WTC11 (cell line): ENCODE data around the gene KCNQ2. TPM values are rescaled to one million over a fixed set of nuclear protein-coding genes. Genes with fewer than 3 reads are reported as not detected.
A peak's percentile ranks its signal among the peaks of the same experiment; 100 is the strongest.

Experiments used
- ATAC-seq: fragments of 200-7000 bp; cut with Tn5 transposase; 2 replicates; pipeline ENCODE4 v1.10.0; 2021; ENCODE audit warnings: mild to moderate bottlenecking, moderate library complexity
- Bru-seq: library from RNA; stranded (reverse); fragments of 400-500 nt; gene quantifications from one replicate; lab custom pipeline; 2021; lab: Mats Ljungman, UMichigan
- CTCF ChIA-PET: fragments of 300-600 bp; sonication (Branson Sonifier 250); formaldehyde crosslinking; loops from one replicate; lab custom pipeline; 2021; ENCODE audit warnings: antibody characterized with exemption; lab: Charles Lee
- POLR2A ChIA-PET: fragments of 350-600 bp; sonication (Branson Sonifier 250); formaldehyde crosslinking; loops from one replicate; lab custom pipeline; 2021; ENCODE audit warnings: antibody characterized with exemption; lab: Charles Lee
- DNase-seq: peaks from one replicate; pipeline ENCODE4 v3.0.0; 2021; ENCODE audit warnings: low spot score
- H3K27ac Mint-ChIP-seq: 2 replicates; pipeline ENCODE4 v1.8.0; 2021; ENCODE audit warnings: mixed read lengths
- H3K27me3 Mint-ChIP-seq: 2 replicates; pipeline ENCODE4 v1.8.0; 2021; ENCODE audit warnings: low read depth, mild to moderate bottlenecking, moderate library complexity, mixed read lengths
- H3K36me3 Mint-ChIP-seq: 2 replicates; pipeline ENCODE4 v1.8.0; 2021; ENCODE audit warnings: mixed read lengths
- H3K4me1 Mint-ChIP-seq: 2 replicates; pipeline ENCODE4 v1.8.0; 2022; ENCODE audit warnings: mixed read lengths
- H3K4me3 Mint-ChIP-seq: 2 replicates; pipeline ENCODE4 v1.8.0; 2021; ENCODE audit warnings: mild to moderate bottlenecking, moderate library complexity, mixed read lengths
- H3K9me3 Mint-ChIP-seq: 2 replicates; pipeline ENCODE4 v1.8.0; 2021; ENCODE audit warnings: mixed read lengths
- CREM ChIP-seq: sonication (generic); formaldehyde crosslinking; IDR thresholded peaks from 2 replicates; pipeline ENCODE4 v1.8.1; 2022; ENCODE audit warnings: mild to moderate bottlenecking, missing genetic modification reagents, moderate library complexity
- ESRRA ChIP-seq: sonication (generic); formaldehyde crosslinking; IDR thresholded peaks from 2 replicates; pipeline ENCODE4 v1.8.1; 2022; ENCODE audit warnings: mild to moderate bottlenecking, missing genetic modification reagents, borderline replicate concordance
- ETV6 ChIP-seq: sonication (generic); formaldehyde crosslinking; IDR thresholded peaks from 2 replicates; pipeline ENCODE4 v1.8.1; 2022; ENCODE audit warnings: mild to moderate bottlenecking, missing genetic modification reagents
- GRHL2 ChIP-seq: fragments of 250-450 bp; sonication (Bioruptor Pico); IDR thresholded peaks from 2 replicates; pipeline ENCODE4 v1.8.0; 2022; ENCODE audit warnings: mild to moderate bottlenecking, moderate library complexity; ENCODE audit not compliant: insufficient replicate concordance, severe bottlenecking
- KAT7 ChIP-seq: sonication (generic); formaldehyde crosslinking; IDR thresholded peaks from 2 replicates; pipeline ENCODE4 v1.8.1; 2023; ENCODE audit warnings: missing genetic modification reagents, mild to moderate bottlenecking, borderline replicate concordance
- PRRX2 ChIP-seq: fragments of 250-450 bp; sonication (Bioruptor Pico); IDR thresholded peaks from 2 replicates; pipeline ENCODE4 v1.8.0; 2021; ENCODE audit warnings: mild to moderate bottlenecking
- RELA ChIP-seq: sonication (generic); formaldehyde crosslinking; IDR thresholded peaks from 2 replicates; pipeline ENCODE4 v1.8.1; 2022; ENCODE audit warnings: missing genetic modification reagents, mild to moderate bottlenecking, borderline replicate concordance
- SP1 ChIP-seq: sonication (generic); formaldehyde crosslinking; conservative IDR thresholded peaks from 2 replicates; pipeline ENCODE4 v1.8.1; 2022; ENCODE audit warnings: missing genetic modification reagents
- TCF7 ChIP-seq: sonication (generic); formaldehyde crosslinking; IDR thresholded peaks from 2 replicates; pipeline ENCODE4 v1.8.0; 2022; ENCODE audit warnings: mild to moderate bottlenecking, low read depth, missing genetic modification reagents, moderate library complexity
- ZBTB21 ChIP-seq: sonication (generic); formaldehyde crosslinking; IDR thresholded peaks from 2 replicates; pipeline ENCODE4 v1.8.1; 2023; ENCODE audit warnings: mild to moderate bottlenecking, missing genetic modification reagents, borderline replicate concordance
- ZNF138 ChIP-seq: sonication (generic); formaldehyde crosslinking; conservative IDR thresholded peaks from 2 replicates; pipeline ENCODE4 v1.8.1; 2022; ENCODE audit warnings: mild to moderate bottlenecking, moderate library complexity, missing genetic modification reagents
- ZNF423 ChIP-seq: fragments of 250-450 bp; sonication (Bioruptor Pico); IDR thresholded peaks from 2 replicates; pipeline ENCODE4 v2.1.2; 2022; ENCODE audit warnings: mild to moderate bottlenecking, moderate library complexity
- ZNF532 ChIP-seq: fragments of 250-450 bp; sonication (Bioruptor Pico); IDR thresholded peaks from 2 replicates; pipeline ENCODE4 v1.9.0; 2021; ENCODE audit warnings: mild to moderate bottlenecking, borderline replicate concordance
- long read RNA-seq, 3 experiments: library from RNA in 1 of 3; library from capped mRNA in 1 of 3; library from polyadenylated mRNA in 1 of 3; unstranded in 2 of 3; stranded (forward) in 1 of 3; transcript quantifications; one replicate each; pipeline ENCODE4 v2.0.0, GENCODE V29; 2021
- total RNA-seq: library from RNA; stranded (reverse); gene quantifications from 3 replicates; pipeline ENCODE4 v1.2.3, GENCODE V29; 2021
- TF ChIP-seq, protein P1 (sequence below): sonication (generic); formaldehyde crosslinking; IDR thresholded peaks from 2 replicates; pipeline ENCODE4 v1.8.1; 2023; ENCODE audit warnings: mild to moderate bottlenecking, moderate library complexity, missing genetic modification reagents
- TF ChIP-seq, protein P2 (sequence below): sonication (generic); formaldehyde crosslinking; IDR thresholded peaks from 2 replicates; pipeline ENCODE4 v1.8.1; 2023; ENCODE audit warnings: mild to moderate bottlenecking, missing genetic modification reagents
- TF ChIP-seq, protein P3 (sequence below): sonication (generic); formaldehyde crosslinking; IDR thresholded peaks from 2 replicates; pipeline ENCODE4 v1.8.0; 2022; ENCODE audit warnings: mild to moderate bottlenecking, missing genetic modification reagents
- TF ChIP-seq, protein P4 (sequence below): sonication (generic); formaldehyde crosslinking; IDR thresholded peaks from 2 replicates; pipeline ENCODE4 v1.8.1; 2023; ENCODE audit warnings: mild to moderate bottlenecking, missing genetic modification reagents, moderate library complexity
- TF ChIP-seq, protein P5 (sequence below): sonication (generic); formaldehyde crosslinking; IDR thresholded peaks from 2 replicates; pipeline ENCODE4 v1.8.1; 2022; ENCODE audit warnings: mild to moderate bottlenecking, missing genetic modification reagents, moderate library complexity, borderline replicate concordance

KCNQ2 gene
- total RNA-seq (99.8 to 112 TPM (median 108 TPM) in 3 replicates), Bru-seq, nascent RNA (percentile 48 among the genes with signal in this experiment)
- long read RNA-seq, experiment 1, transcript KCNQ2-201 (8 exons, 1,426 nt): major isoform, 233 of 291 reads
- long read RNA-seq, experiment 1, partial matches to known transcripts: 16 of 291 reads
- long read RNA-seq, experiment 1, other reads (novel, unspliced or antisense): 39 of 291 reads
- long read RNA-seq, experiment 2, transcript KCNQ2-201 (8 exons, 1,426 nt): major isoform, 48 of 91 reads
- long read RNA-seq, experiment 2, partial matches to known transcripts: 32 of 91 reads
- long read RNA-seq, experiment 2, other reads (novel, unspliced or antisense): 11 of 91 reads
- long read RNA-seq, experiment 3, partial matches to known transcripts: 0 of 1 reads
- long read RNA-seq, experiment 3, other reads (novel, unspliced or antisense): 1 of 1 reads

GRCh38 chr20:63471981-63472831 is at the start of gene KCNQ2:
KCNQ2 (minus strand) TSS chr20:63472655; CDS start chr20:63472463, 192 bp downstream.
- Mint-ChIP-seq H3K27me3 (peaks cover 11% of the 10 kb centered on the region), H3K4me3 (peak within 1 kb of the TSS; percentile 41), H3K9me3 (no peaks in the 10 kb centered on the region), H3K36me3 (no peaks in the 10 kb centered on the region), H3K4me1 (peaks cover 27% of the 10 kb centered on the region), H3K27ac (no peak within 1 kb of the TSS)
- DNase-seq (peak; percentile 64), ATAC-seq (peak; percentile 33)
- CTCF ChIA-PET: interaction anchor here (0.8 to 2.8 kb wide), 3 partner anchors 20 to 24 kb away, joined by 3 to 12 read pairs (median 8); no protein-coding TSS in a partner anchor
- POLR2A ChIA-PET: no interaction called here
- TF ChIP-seq ESRRA (CRISPR knock-in tag): no peak
- TF ChIP-seq, protein P1, sequence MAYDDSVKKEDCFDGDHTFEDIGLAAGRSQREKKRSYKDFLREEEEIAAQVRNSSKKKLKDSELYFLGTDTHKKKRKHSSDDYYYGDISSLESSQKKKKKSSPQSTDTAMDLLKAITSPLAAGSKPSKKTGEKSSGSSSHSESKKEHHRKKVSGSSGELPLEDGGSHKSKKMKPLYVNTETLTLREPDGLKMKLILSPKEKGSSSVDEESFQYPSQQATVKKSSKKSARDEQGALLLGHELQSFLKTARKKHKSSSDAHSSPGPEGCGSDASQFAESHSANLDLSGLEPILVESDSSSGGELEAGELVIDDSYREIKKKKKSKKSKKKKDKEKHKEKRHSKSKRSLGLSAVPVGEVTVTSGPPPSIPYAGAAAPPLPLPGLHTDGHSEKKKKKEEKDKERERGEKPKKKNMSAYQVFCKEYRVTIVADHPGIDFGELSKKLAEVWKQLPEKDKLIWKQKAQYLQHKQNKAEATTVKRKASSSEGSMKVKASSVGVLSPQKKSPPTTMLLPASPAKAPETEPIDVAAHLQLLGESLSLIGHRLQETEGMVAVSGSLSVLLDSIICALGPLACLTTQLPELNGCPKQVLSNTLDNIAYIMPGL: 0 out of 2 replicates have a peak, but pooled peaks have one; percentile 35
- peak; percentile 34; the same call in 1 of the 2 replicates for TF ChIP-seq ETV6 (CRISPR knock-in tag)
- TF ChIP-seq, protein P2, sequence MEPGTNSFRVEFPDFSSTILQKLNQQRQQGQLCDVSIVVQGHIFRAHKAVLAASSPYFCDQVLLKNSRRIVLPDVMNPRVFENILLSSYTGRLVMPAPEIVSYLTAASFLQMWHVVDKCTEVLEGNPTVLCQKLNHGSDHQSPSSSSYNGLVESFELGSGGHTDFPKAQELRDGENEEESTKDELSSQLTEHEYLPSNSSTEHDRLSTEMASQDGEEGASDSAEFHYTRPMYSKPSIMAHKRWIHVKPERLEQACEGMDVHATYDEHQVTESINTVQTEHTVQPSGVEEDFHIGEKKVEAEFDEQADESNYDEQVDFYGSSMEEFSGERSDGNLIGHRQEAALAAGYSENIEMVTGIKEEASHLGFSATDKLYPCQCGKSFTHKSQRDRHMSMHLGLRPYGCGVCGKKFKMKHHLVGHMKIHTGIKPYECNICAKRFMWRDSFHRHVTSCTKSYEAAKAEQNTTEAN (CRISPR knock-in tag): 0 out of 2 replicates have a peak, but pooled peaks have one; percentile 24
- TF ChIP-seq, protein P3, sequence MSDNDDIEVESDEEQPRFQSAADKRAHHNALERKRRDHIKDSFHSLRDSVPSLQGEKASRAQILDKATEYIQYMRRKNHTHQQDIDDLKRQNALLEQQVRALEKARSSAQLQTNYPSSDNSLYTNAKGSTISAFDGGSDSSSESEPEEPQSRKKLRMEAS (CRISPR knock-in tag): 0 out of 2 replicates have a peak, but pooled peaks have one; percentile 15
- TF ChIP-seq PRRX2: no peak
- 0 out of 2 replicates have a peak, but pooled peaks have one; percentile 24 for TF ChIP-seq SP1 (CRISPR knock-in tag)
- peak; percentile 58 for TF ChIP-seq ZNF423
- TF ChIP-seq, protein P4, sequence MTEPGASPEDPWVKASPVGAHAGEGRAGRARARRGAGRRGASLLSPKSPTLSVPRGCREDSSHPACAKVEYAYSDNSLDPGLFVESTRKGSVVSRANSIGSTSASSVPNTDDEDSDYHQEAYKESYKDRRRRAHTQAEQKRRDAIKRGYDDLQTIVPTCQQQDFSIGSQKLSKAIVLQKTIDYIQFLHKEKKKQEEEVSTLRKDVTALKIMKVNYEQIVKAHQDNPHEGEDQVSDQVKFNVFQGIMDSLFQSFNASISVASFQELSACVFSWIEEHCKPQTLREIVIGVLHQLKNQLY (CRISPR knock-in tag): no peak
- TF ChIP-seq KAT7: no peak
- no peak for TF ChIP-seq ZNF138 (CRISPR knock-in tag)
- TF ChIP-seq GRHL2 (CRISPR knock-in tag): no peak

- peak; percentile 10 for ATAC-seq
- Mint-ChIP-seq H3K27me3 (peaks cover 9% of the 10 kb centered on the region; the same call in 1 of the 2 replicates), H3K27ac (peak overlapping the region; percentile 79)
Measured at GRCh38 chr20:63521602-63522001, 49.1 kb upstream of the KCNQ2 start.

More at GRCh38 chr20:63521602-63522001, 49.1 kb upstream of the KCNQ2 start:
- Mint-ChIP-seq H3K36me3 (peaks cover 21% of the 10 kb centered on the region), H3K9me3 (peaks cover 8% of the 10 kb centered on the region; the same call in 1 of the 2 replicates), H3K4me3 (peak overlapping the region; percentile 88)
- TF ChIP-seq PRRX2 (no peak), TCF7 (CRISPR knock-in tag) (no peak), ZNF532 (CRISPR knock-in tag) (no peak), ZBTB21 (CRISPR knock-in tag) (0 out of 2 replicates have a peak, but pooled peaks have one; percentile 25), CREM (no peak), ETV6 (CRISPR knock-in tag) (no peak), RELA (CRISPR knock-in tag) (0 out of 2 replicates have a peak, but pooled peaks have one; percentile 7)
- TF ChIP-seq, protein P5, sequence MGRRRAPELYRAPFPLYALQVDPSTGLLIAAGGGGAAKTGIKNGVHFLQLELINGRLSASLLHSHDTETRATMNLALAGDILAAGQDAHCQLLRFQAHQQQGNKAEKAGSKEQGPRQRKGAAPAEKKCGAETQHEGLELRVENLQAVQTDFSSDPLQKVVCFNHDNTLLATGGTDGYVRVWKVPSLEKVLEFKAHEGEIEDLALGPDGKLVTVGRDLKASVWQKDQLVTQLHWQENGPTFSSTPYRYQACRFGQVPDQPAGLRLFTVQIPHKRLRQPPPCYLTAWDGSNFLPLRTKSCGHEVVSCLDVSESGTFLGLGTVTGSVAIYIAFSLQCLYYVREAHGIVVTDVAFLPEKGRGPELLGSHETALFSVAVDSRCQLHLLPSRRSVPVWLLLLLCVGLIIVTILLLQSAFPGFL (CRISPR knock-in tag): no peak
- TF ChIP-seq, all 79 proteins: peak for 2
- ChIA-PET CTCF (interaction anchor here (0.6 to 4.4 kb wide), 13 partner anchors 15 to 502 kb away, joined by 4 to 50 read pairs (median 6); partner anchors contain the start of genes PRPF6 and PTK6), POLR2A (interaction anchor here (0.6 to 1.8 kb wide), 6 partner anchors 13 to 719 kb away, joined by 3 to 5 read pairs (median 4); partner anchors contain the start of genes GMEB2 and STMN3)
- H3K4me1 Mint-ChIP-seq: peaks cover 14% of the 10 kb centered on the region
- peak; percentile 63 for DNase-seq
